Measurements from ENCODE around the gene OR5M3.

Gene OR5M3

GRCh38 chr11:56486801-56487200 is 13.6 kb upstream of the OR5M3 start:
- no peak for TF ChIP-seq CTCF (IDR thresholded peaks at IDR 0.05; ENCODE audit: low read length, missing control alignments)
- DNase-seq (ENCODE audit: low read depth) = no peak
- no peak overlapping the region for H3K4me3 ChIP-seq (replicated peaks; ENCODE audit: low read depth, low read length)

GRCh38 chr11:56474729-56475235 is 1.6 kb upstream of the OR5M3 start:
- no peak for TF ChIP-seq CTCF (IDR thresholded peaks at IDR 0.05; ENCODE audit: low read length, missing control alignments)

GRCh38 chr11:56457076-56457475 is 16.1 kb downstream of the OR5M3 start:
- TF ChIP-seq CTCF (IDR thresholded peaks at IDR 0.05; ENCODE audit: low read length, missing control alignments) = no peak
- no peak for DNase-seq (ENCODE audit: low read depth)
- no peak overlapping the region for H3K4me3 ChIP-seq (replicated peaks; ENCODE audit: low read depth, low read length)

More at GRCh38 chr11:56474729-56475235, 1.6 kb upstream of the OR5M3 start:
- DNase-seq (ENCODE audit: low read depth) = no peak
- H3K4me3 ChIP-seq (replicated peaks; ENCODE audit: low read depth, low read length) = no peak overlapping the region

GRCh38 chr11:56453521-56453920 is 19.6 kb downstream of the OR5M3 start:
- TF ChIP-seq CTCF (IDR thresholded peaks at IDR 0.05; ENCODE audit: low read length, missing control alignments) = no peak
- no peak overlapping the region for H3K4me3 ChIP-seq (replicated peaks; ENCODE audit: low read depth, low read length)
- no peak for DNase-seq (ENCODE audit: low read depth)

Measured in fibroblast of pulmonary artery (primary cell).